ENCODE measurements around the gene DNAJC30. TPM values are rescaled to one million over a fixed set of nuclear protein-coding genes. Genes with fewer than 3 reads are reported as not detected.
"Not testable (repeated sequence)": the region's sequence is repeated elsewhere in the genome, so short reads cannot be mapped to it uniquely, and the experiment has no call there.

DNAJC30 gene
- total RNA-seq, 1 donor from 2014 or later = 1.6 TPM

DNA sequence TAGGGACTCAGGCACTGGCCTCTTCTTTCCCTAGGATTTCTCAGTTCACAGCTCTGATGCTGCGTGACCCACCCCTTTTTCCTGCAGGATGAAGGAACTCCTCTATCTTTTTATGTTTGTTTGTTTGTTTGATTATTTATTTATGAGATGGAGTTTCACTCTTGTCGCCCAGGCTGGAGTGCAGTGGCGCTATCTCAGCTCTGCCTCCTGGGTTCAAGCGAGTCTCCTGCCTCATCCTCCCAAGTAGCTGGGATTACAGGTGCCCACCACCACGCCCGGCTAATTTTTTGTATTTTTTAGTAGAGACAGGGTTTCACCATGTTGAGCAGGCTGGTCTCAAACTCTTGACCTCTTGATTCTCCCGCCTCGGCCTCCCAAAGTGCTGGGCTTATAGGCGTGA lies 37.2 kb upstream of the DNAJC30 start:
- H3K4me3 ChIP-seq (ENCODE audit: low read length in 3 of 3); H3K27ac ChIP-seq (ENCODE audit: low read depth, low read length); H3K9me3 ChIP-seq (ENCODE audit: control insufficient read depth in 3 of 3, low read length in 3 of 3); H3K27me3 ChIP-seq (ENCODE audit: control insufficient read depth in 3 of 3, insufficient read depth in 3 of 3, low read length in 3 of 3); H3K36me3 ChIP-seq (ENCODE audit: control insufficient read depth in 3 of 3, insufficient read depth in 3 of 3, low read length in 3 of 3): not testable (repeated sequence)
- H3K9ac ChIP-seq (ENCODE audit: low read depth in 1 of 3, low read length in 3 of 3) = peak overlapping the region in 1 of 3 donors; percentile 68
- peaks cover 23 to 34% (median 26%) of the 10 kb centered on the region in 3 donors for H3K4me1 ChIP-seq (ENCODE audit: control insufficient read depth in 3 of 3, insufficient read depth in 3 of 3, low read length in 3 of 3)

GRCh38 chr7:73719806-73720169 lies 36.5 kb upstream of the DNAJC30 start:
- Histone ChIP-seq H3K36me3 (ENCODE audit: control insufficient read depth in 3 of 3, insufficient read depth in 3 of 3, low read length in 3 of 3) (no peaks in the 10 kb centered on the region), H3K9ac (ENCODE audit: low read depth in 1 of 3, low read length in 3 of 3) (peak overlapping the region in 2 of 3 donors; percentile 43 to 68), H3K27ac (ENCODE audit: low read depth, low read length) (no peak overlapping the region), H3K27me3 (ENCODE audit: control insufficient read depth in 3 of 3, insufficient read depth in 3 of 3, low read length in 3 of 3) (no peaks in the 10 kb centered on the region), H3K4me1 (ENCODE audit: control insufficient read depth in 3 of 3, insufficient read depth in 3 of 3, low read length in 3 of 3) (peaks cover 23 to 34% (median 26%) of the 10 kb centered on the region in 3 donors), H3K9me3 (ENCODE audit: control insufficient read depth in 3 of 3, low read length in 3 of 3) (no peaks in the 10 kb centered on the region), H3K4me3 (ENCODE audit: low read length in 3 of 3) (peak overlapping the region; percentile 48 to 70 (median 54))

GRCh38 chr7:73718905-73719805 lies 35.9 kb upstream of the DNAJC30 start, which contains the start of gene STX1A:
STX1A (minus strand) TSS chr7:73719669; CDS start chr7:73719631, 38 bp downstream.
- H3K4me3 ChIP-seq (ENCODE audit: low read length in 3 of 3) = peak within 1 kb of the TSS; percentile 60 to 82 (median 74)
- H3K9ac ChIP-seq (ENCODE audit: low read depth in 1 of 3, low read length in 3 of 3) = peak within 1 kb of the TSS; percentile 65 to 85 (median 74)
- H3K9me3 ChIP-seq (ENCODE audit: control insufficient read depth in 3 of 3, low read length in 3 of 3) = no peaks in the 10 kb centered on the region
- H3K4me1 ChIP-seq (ENCODE audit: control insufficient read depth in 3 of 3, insufficient read depth in 3 of 3, low read length in 3 of 3) = peaks cover 23 to 34% (median 26%) of the 10 kb centered on the region in 3 donors
- no peaks in the 10 kb centered on the region for H3K27me3 ChIP-seq (ENCODE audit: control insufficient read depth in 3 of 3, insufficient read depth in 3 of 3, low read length in 3 of 3)
- H3K27ac ChIP-seq (ENCODE audit: low read depth, low read length) = no peak within 1 kb of the TSS
- H3K36me3 ChIP-seq (ENCODE audit: control insufficient read depth in 3 of 3, insufficient read depth in 3 of 3, low read length in 3 of 3) = no peaks in the 10 kb centered on the region

GRCh38 chr7:73718438-73718881 lies 35.2 kb upstream of the DNAJC30 start:
- Histone ChIP-seq H3K36me3 (ENCODE audit: control insufficient read depth in 3 of 3, insufficient read depth in 3 of 3, low read length in 3 of 3) (no peaks in the 10 kb centered on the region), H3K27ac (ENCODE audit: low read depth, low read length) (no peak overlapping the region), H3K9me3 (ENCODE audit: control insufficient read depth in 3 of 3, low read length in 3 of 3) (no peaks in the 10 kb centered on the region), H3K4me1 (ENCODE audit: control insufficient read depth in 3 of 3, insufficient read depth in 3 of 3, low read length in 3 of 3) (peaks cover 23 to 34% (median 26%) of the 10 kb centered on the region in 3 donors), H3K9ac (ENCODE audit: low read depth in 1 of 3, low read length in 3 of 3) (peak overlapping the region; percentile 33 to 85 (median 74)), H3K4me3 (ENCODE audit: low read length in 3 of 3) (peak overlapping the region; percentile 60 to 82 (median 74)), H3K27me3 (ENCODE audit: control insufficient read depth in 3 of 3, insufficient read depth in 3 of 3, low read length in 3 of 3) (no peaks in the 10 kb centered on the region)

- H3K4me1 ChIP-seq (ENCODE audit: control insufficient read depth in 3 of 3, insufficient read depth in 3 of 3, low read length in 3 of 3) = peaks cover 23 to 34% (median 26%) of the 10 kb centered on the region in 3 donors
- H3K9ac ChIP-seq (ENCODE audit: low read depth in 1 of 3, low read length in 3 of 3) = peak overlapping the region in 1 of 3 donors; percentile 85
- H3K9me3 ChIP-seq (ENCODE audit: control insufficient read depth in 3 of 3, low read length in 3 of 3) = no peaks in the 10 kb centered on the region
- no peak overlapping the region for H3K4me3 ChIP-seq (ENCODE audit: low read length in 3 of 3)
- no peaks in the 10 kb centered on the region for H3K36me3 ChIP-seq (ENCODE audit: control insufficient read depth in 3 of 3, insufficient read depth in 3 of 3, low read length in 3 of 3)
- no peaks in the 10 kb centered on the region for H3K27me3 ChIP-seq (ENCODE audit: control insufficient read depth in 3 of 3, insufficient read depth in 3 of 3, low read length in 3 of 3)
- no peak overlapping the region for H3K27ac ChIP-seq (ENCODE audit: low read depth, low read length)
Measured at GRCh38 chr7:73717991-73718405, 34.7 kb upstream of the DNAJC30 start.

DNA sequence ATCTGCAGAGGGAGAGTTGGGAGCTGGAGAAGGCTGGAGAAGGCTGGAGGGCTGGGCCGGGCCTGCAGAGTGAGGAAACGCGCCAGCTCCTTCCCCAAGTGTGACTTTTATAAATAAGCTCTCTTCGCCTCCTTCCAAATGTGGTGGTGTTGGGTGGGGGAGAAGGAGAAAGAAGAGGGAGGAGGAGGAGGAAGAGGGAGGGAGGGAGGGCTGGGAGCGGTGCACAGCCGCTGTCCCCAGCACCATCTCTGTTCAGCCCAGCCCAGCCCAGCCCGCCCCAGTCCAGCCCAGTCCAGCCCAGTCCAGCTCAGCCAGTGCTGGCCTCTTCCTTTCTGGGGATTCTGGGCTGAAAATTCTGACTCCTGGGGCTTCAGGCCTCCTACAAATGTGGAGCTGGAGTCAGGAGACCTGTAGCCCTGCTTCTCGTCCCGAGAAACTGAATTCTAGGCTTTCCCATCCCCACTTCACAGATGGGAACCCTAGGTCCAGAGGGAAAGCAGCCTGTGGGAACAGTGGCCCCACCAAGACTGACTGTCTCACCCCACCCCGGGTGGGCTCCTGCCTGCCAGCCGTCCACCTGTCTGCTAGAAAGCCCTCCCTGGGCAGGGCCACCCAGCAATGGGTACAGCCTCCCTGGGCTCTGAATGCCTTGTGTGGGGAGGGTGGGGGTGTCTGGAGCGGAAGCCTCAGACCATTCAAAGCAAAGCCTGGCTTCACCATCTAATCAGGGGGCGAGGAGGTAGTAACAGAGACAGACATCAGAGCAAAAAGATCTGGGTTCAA lies 34.0 kb upstream of the DNAJC30 start:
- Histone ChIP-seq H3K4me3 (ENCODE audit: low read length in 3 of 3) (no peak overlapping the region), H3K36me3 (ENCODE audit: control insufficient read depth in 3 of 3, insufficient read depth in 3 of 3, low read length in 3 of 3) (no peaks in the 10 kb centered on the region), H3K27ac (ENCODE audit: low read depth, low read length) (no peak overlapping the region), H3K4me1 (ENCODE audit: control insufficient read depth in 3 of 3, insufficient read depth in 3 of 3, low read length in 3 of 3) (peaks cover 23 to 34% (median 26%) of the 10 kb centered on the region in 3 donors), H3K9ac (ENCODE audit: low read depth in 1 of 3, low read length in 3 of 3) (peak overlapping the region in 1 of 3 donors; percentile 33), H3K27me3 (ENCODE audit: control insufficient read depth in 3 of 3, insufficient read depth in 3 of 3, low read length in 3 of 3) (no peaks in the 10 kb centered on the region), H3K9me3 (ENCODE audit: control insufficient read depth in 3 of 3, low read length in 3 of 3) (no peaks in the 10 kb centered on the region)

- H3K27me3 ChIP-seq (ENCODE audit: control insufficient read depth in 3 of 3, insufficient read depth in 3 of 3, low read length in 3 of 3) = no peaks in the 10 kb centered on the region
- no peaks in the 10 kb centered on the region for H3K9me3 ChIP-seq (ENCODE audit: control insufficient read depth in 3 of 3, low read length in 3 of 3)
- H3K4me3 ChIP-seq (ENCODE audit: low read length in 3 of 3) = no peak overlapping the region
- H3K27ac ChIP-seq (ENCODE audit: low read depth, low read length) = no peak overlapping the region
- H3K36me3 ChIP-seq (ENCODE audit: control insufficient read depth in 3 of 3, insufficient read depth in 3 of 3, low read length in 3 of 3) = no peaks in the 10 kb centered on the region
- peak overlapping the region in 1 of 3 donors; percentile 33 for H3K9ac ChIP-seq (ENCODE audit: low read depth in 1 of 3, low read length in 3 of 3)
- peaks cover 19 to 29% (median 23%) of the 10 kb centered on the region in 3 donors for H3K4me1 ChIP-seq (ENCODE audit: control insufficient read depth in 3 of 3, insufficient read depth in 3 of 3, low read length in 3 of 3)
Measured at GRCh38 chr7:73716318-73716890, 33.2 kb upstream of the DNAJC30 start.

- H3K9ac ChIP-seq (ENCODE audit: low read depth in 1 of 3, low read length in 3 of 3) = no peak overlapping the region
- H3K4me1 ChIP-seq (ENCODE audit: control insufficient read depth in 3 of 3, insufficient read depth in 3 of 3, low read length in 3 of 3) = peaks cover 15 to 23% (median 22%) of the 10 kb centered on the region in 3 donors
- no peak overlapping the region for H3K27ac ChIP-seq (ENCODE audit: low read depth, low read length)
Measured at GRCh38 chr7:73715648-73716317, 32.5 kb upstream of the DNAJC30 start.

GRCh38 chr7:73713319-73713718 lies 30.1 kb upstream of the DNAJC30 start:
- H3K4me3 ChIP-seq (ENCODE audit: low read length in 3 of 3); H3K9ac ChIP-seq (ENCODE audit: low read depth in 1 of 3, low read length in 3 of 3); H3K36me3 ChIP-seq (ENCODE audit: control insufficient read depth in 3 of 3, insufficient read depth in 3 of 3, low read length in 3 of 3); H3K27ac ChIP-seq (ENCODE audit: low read depth, low read length); H3K27me3 ChIP-seq (ENCODE audit: control insufficient read depth in 3 of 3, insufficient read depth in 3 of 3, low read length in 3 of 3); H3K9me3 ChIP-seq (ENCODE audit: control insufficient read depth in 3 of 3, low read length in 3 of 3): not testable (repeated sequence)
- peaks cover 6 to 16% (median 12%) of the 10 kb centered on the region in 3 donors for H3K4me1 ChIP-seq (ENCODE audit: control insufficient read depth in 3 of 3, insufficient read depth in 3 of 3, low read length in 3 of 3)

More at GRCh38 chr7:73715648-73716317, 32.5 kb upstream of the DNAJC30 start:
- Histone ChIP-seq H3K36me3 (ENCODE audit: control insufficient read depth in 3 of 3, insufficient read depth in 3 of 3, low read length in 3 of 3) (no peaks in the 10 kb centered on the region), H3K27me3 (ENCODE audit: control insufficient read depth in 3 of 3, insufficient read depth in 3 of 3, low read length in 3 of 3) (no peaks in the 10 kb centered on the region), H3K9me3 (ENCODE audit: control insufficient read depth in 3 of 3, low read length in 3 of 3) (no peaks in the 10 kb centered on the region), H3K4me3 (ENCODE audit: low read length in 3 of 3) (no peak overlapping the region)
